22Rv1 (cell line): ENCODE data around the gene GIGYF1.

ENCODE experiments used
- CTCF ChIP-seq: fragments of 450-650 bp; IDR thresholded peaks from 2 replicates; pipeline ENCODE4 v1.5.1; 2017; ENCODE audit warnings: mild to moderate bottlenecking
- ZFX ChIP-seq: fragments of 450-650 bp; IDR thresholded peaks from 2 replicates; pipeline ENCODE4 v1.6.1; 2017; ENCODE audit warnings: antibody characterized with exemption, borderline replicate concordance

- TF ChIP-seq CTCF (no peak), ZFX (no peak)
These were observed 16.5 kb downstream of the GIGYF1 start for GRCh38 chr7:100677308-100678267.
